Coronary artery (tissue), 2 donors: Measurements from ENCODE around the gene RPRM.

Source experiments
- DNase-seq: peaks from one replicate; pipeline ENCODE4 v3.0.0-alpha.2; 2017; ENCODE audit warnings: low spot score
- H3K27ac ChIP-seq, 2 donors: fragments of 200-600 bp; sonication (generic); one replicate each; pipeline ENCODE4 v1.5.1; 2016 to 2019
- H3K4me3 ChIP-seq: fragments of 200-600 bp; sonication (generic); 2 replicates; pipeline ENCODE4 v1.5.1; 2016; ENCODE audit warnings: mild to moderate bottlenecking, moderate library complexity
- TF ChIP-seq, protein P1 (sequence below): fragments of 200-600 bp; sonication (generic); IDR thresholded peaks from one replicate; pipeline ENCODE4 v1.5.1; 2019; ENCODE audit warnings: antibody characterized with exemption

Gene RPRM

DNA sequence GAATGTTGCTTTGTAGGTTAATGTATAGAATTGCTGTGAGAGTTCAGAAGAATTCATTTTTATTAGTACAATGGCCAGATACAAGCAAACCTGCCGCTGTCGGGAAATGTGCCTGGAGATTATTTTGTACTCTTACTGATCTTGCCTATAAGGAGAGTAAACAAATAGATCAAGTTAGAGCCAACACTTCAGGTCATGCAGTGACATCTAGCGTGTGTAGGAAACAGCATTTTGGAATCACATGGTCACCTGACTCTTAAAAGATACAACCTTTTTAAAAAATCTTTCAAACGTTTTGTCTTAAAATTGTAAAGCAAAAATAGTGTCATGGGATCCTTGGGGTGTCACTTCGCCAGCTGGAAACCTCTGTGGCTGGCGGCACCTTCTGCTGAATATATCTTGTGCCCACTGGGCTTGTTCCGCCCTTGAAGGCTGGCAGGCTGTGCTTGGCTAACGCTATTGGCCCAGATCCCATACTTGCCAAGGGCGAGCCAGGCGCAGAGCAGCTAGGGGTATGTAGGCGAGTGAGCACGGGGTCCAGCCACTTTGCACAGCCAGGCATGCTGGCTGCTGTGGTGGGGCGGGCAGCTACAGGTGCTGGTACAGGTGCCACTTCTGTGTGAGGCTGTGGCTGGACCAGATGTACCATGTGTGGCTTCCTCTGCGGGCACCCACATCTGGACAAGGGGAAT lies 19.5 kb upstream of the RPRM start:
- no peak for DNase-seq
- TF ChIP-seq, protein P1, sequence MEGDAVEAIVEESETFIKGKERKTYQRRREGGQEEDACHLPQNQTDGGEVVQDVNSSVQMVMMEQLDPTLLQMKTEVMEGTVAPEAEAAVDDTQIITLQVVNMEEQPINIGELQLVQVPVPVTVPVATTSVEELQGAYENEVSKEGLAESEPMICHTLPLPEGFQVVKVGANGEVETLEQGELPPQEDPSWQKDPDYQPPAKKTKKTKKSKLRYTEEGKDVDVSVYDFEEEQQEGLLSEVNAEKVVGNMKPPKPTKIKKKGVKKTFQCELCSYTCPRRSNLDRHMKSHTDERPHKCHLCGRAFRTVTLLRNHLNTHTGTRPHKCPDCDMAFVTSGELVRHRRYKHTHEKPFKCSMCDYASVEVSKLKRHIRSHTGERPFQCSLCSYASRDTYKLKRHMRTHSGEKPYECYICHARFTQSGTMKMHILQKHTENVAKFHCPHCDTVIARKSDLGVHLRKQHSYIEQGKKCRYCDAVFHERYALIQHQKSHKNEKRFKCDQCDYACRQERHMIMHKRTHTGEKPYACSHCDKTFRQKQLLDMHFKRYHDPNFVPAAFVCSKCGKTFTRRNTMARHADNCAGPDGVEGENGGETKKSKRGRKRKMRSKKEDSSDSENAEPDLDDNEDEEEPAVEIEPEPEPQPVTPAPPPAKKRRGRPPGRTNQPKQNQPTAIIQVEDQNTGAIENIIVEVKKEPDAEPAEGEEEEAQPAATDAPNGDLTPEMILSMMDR = no peak
- Histone ChIP-seq H3K4me3 (no peak overlapping the region), H3K27ac (no peak overlapping the region)

DNA sequence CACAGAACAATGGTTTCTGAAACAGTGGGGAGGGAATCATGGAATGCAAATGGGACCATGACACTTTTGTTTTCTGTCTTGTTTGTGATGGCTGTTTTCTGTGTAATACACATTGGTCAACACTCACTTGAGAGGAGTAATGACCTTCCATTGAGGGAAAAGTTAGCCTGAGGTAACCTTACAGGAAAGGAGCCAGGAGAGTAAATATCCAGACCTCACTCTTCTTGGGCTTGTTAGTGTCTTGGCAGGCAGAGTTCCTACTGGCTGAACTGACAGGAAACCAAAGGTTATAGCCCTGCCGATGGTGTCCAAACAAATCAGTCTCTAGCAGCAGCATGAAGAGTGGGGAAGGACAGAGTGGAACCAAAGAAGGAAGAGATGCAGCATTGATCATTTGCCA lies 17.2 kb upstream of the RPRM start:
- H3K4me3 ChIP-seq = no peak overlapping the region
- no peak overlapping the region for H3K27ac ChIP-seq
- DNase-seq = no peak
- TF ChIP-seq, protein P1 = no peak

DNA sequence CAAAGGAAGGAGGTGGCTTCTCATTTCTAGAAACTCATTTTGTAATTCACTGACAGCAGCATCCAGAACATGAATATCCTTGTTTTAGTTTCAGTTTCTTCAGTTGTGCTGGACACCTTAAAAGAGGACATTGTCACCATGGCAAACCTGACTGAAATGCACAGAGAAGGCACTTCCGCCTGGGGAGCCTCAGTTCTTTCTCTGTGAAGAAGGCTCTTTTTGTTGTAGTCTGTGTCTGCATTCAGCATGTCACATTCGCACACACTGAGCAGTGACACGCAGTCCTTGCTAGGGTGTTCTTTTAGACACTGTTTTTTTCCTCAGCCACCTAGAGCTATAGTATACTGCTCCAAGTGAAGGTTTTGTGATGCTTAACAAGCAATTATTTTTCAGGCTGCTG lies 9.5 kb upstream of the RPRM start:
- no peak for DNase-seq
- H3K27ac ChIP-seq = no peak overlapping the region
- no peak overlapping the region for H3K4me3 ChIP-seq
- TF ChIP-seq, protein P1 = no peak

DNA sequence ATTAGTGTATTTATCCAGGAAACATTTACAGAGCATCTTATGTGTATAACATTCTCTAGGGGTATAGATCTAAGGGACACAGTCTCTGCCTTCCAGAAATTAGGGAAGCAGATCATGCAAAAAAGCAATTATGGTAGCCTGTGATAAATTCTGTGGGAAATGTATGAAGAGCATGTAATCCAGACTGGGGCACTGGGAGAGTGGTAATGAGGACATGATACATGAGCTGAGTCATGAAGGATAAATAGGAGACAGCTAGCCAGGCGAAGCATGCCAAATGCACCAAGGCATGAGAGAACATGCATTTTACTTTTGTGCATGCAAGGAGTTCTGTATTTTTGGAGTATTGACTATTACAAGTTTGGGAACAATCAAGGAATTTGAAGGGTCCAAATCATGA lies 8.9 kb upstream of the RPRM start:
- H3K4me3 ChIP-seq = no peak overlapping the region
- TF ChIP-seq, protein P1 = no peak

DNA sequence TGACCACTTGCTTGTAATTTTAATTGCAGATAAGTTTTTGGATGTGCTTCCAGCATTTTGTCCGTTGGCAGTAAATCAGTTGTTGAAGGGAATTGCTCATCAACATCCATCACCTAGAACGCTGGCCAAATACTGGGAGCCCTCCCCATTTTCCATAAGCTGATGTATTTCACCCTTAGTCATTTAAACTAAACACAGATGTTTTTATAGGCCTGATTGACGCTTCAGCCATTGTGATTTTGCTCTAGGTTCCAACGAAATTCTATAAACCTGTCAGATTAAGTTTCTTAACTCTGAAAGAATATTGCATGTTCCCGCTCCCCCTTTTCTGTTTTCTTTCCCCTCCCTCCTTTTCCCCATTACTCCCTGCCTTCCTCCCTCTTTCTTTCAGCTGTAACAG lies 1.0 kb upstream of the RPRM start:
- no peak for DNase-seq
- TF ChIP-seq, protein P1 = no peak

More for the DNA sequence above, 8.9 kb upstream of the RPRM start:
- no peak overlapping the region for H3K27ac ChIP-seq
- DNase-seq = no peak

DNA sequence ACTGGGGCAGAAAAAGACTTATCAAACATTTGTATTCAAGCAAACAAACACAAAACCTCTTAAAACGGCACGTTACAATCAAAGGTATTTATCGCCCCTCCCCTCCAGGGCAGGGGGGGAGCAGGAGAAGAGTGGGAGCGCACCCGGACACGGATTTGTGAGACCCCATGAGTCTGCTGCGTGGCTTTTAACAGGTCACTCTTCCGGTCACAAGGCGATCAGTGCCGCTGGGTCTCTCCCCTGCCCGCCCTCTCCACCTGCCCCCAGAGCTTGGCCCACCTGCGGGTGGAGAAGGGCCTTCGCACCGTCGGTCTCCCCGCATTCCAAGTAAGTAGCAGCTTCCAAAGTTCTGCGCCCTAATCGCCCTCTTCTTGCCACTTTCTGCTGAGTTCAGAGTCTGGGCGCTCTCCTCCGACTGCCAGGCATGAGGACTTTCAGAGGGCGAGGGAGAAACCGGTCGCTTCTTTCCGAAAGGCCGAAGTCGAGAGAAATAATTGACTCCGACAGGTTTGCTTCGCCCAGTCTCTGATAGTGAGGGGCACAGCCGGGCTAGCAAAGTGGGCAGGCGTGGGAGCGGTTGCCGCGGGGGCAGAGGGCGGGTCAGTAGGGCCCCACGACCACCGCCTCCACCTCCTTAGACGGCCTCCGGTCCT lies 800 bp downstream of the RPRM start:
- H3K4me3 ChIP-seq = peak overlapping the region; percentile 71
- DNase-seq = no peak
- TF ChIP-seq, protein P1 = no peak
- H3K27ac ChIP-seq = no peak overlapping the region

More for the DNA sequence above, 1.0 kb upstream of the RPRM start:
- no peak overlapping the region for H3K4me3 ChIP-seq
- H3K27ac ChIP-seq = no peak overlapping the region
